ENCODE measurements around the gene PNPLA3. TPM values are rescaled to one million over a fixed set of nuclear protein-coding genes. Genes with fewer than 3 reads are reported as not detected.

The PNPLA3 gene
- total RNA-seq, 2 donors from 2014 or later, result 48.1 to 52.6 TPM

- Histone ChIP-seq H3K36me3 (ENCODE audit: control insufficient read depth, insufficient read depth, low read length) (peaks cover 44% of the 10 kb centered on the region), H3K4me3 (ENCODE audit: low read length) (no peak overlapping the region), H3K27me3 (ENCODE audit: control insufficient read depth, insufficient read depth, low read length, poor library complexity, severe bottlenecking) (no peaks in the 10 kb centered on the region), H3K9ac (ENCODE audit: extremely low read depth, low read length, poor library complexity, severe bottlenecking) (no peak overlapping the region), H3K27ac (ENCODE audit: low read depth, low read length) (no peak overlapping the region), H3K9me3 (ENCODE audit: control insufficient read depth, low read length) (no peaks in the 10 kb centered on the region), H3K4me1 (ENCODE audit: control insufficient read depth, insufficient read depth, low read length) (no peaks in the 10 kb centered on the region)
- Mint-ChIP-seq H3K27me3 (ENCODE audit: insufficient read depth) (no peaks in the 10 kb centered on the region), H3K36me3 (ENCODE audit: low read depth) (peaks cover 53% of the 10 kb centered on the region), H3K9me3 (no peaks in the 10 kb centered on the region), H3K4me1 (peaks cover 6% of the 10 kb centered on the region), H3K27ac (no peak overlapping the region), H3K4me3 (no peak overlapping the region)
- WGBS, 2 experiments (ENCODE audit: insufficient coverage in 1 of 2, insufficient read length in 1 of 2), result 95 to 98% methylated on average over 8 to 10 of the region's 12 CpGs
- no peak for TF ChIP-seq CTCF (conservative IDR thresholded peaks at IDR 0.05)
- no peak for DNase-seq
Measured at GRCh38 chr22:43948836-43949406, 25.3 kb downstream of the PNPLA3 start.

- Histone ChIP-seq H3K9me3 (ENCODE audit: control insufficient read depth, low read length) (no peaks in the 10 kb centered on the region), H3K4me3 (ENCODE audit: low read length) (no peak overlapping the region), H3K27me3 (ENCODE audit: control insufficient read depth, insufficient read depth, low read length, poor library complexity, severe bottlenecking) (no peaks in the 10 kb centered on the region), H3K9ac (ENCODE audit: extremely low read depth, low read length, poor library complexity, severe bottlenecking) (no peak overlapping the region), H3K27ac (ENCODE audit: low read depth, low read length) (peak overlapping the region; percentile 53), H3K4me1 (ENCODE audit: control insufficient read depth, insufficient read depth, low read length) (no peaks in the 10 kb centered on the region), H3K36me3 (ENCODE audit: control insufficient read depth, insufficient read depth, low read length) (peaks cover 20% of the 10 kb centered on the region)
- no peaks in the 10 kb centered on the region for H3K9me3 Mint-ChIP-seq
- H3K27me3 Mint-ChIP-seq (ENCODE audit: insufficient read depth), result no peaks in the 10 kb centered on the region
- H3K4me1 Mint-ChIP-seq, result peaks cover 19% of the 10 kb centered on the region
- H3K27ac Mint-ChIP-seq, result no peak overlapping the region
- H3K4me3 Mint-ChIP-seq, result no peak overlapping the region
- no peak for TF ChIP-seq CTCF (conservative IDR thresholded peaks at IDR 0.05)
- WGBS, 2 experiments (ENCODE audit: insufficient coverage in 1 of 2, insufficient read length in 1 of 2), result 93 to 96% methylated on average over 3 to 5 of the region's 5 CpGs
- H3K36me3 Mint-ChIP-seq (ENCODE audit: low read depth), result peaks cover 30% of the 10 kb centered on the region
- DNase-seq, result no peak
Measured at GRCh38 chr22:43951391-43951790, 27.8 kb downstream of the PNPLA3 start.

GRCh38 chr22:43951966-43952365, 28.4 kb downstream of the PNPLA3 start:
- peak; percentile 67 for DNase-seq
- no peak overlapping the region for H3K9ac ChIP-seq (ENCODE audit: extremely low read depth, low read length, poor library complexity, severe bottlenecking)
- Mint-ChIP-seq H3K27me3 (ENCODE audit: insufficient read depth) (no peaks in the 10 kb centered on the region), H3K36me3 (ENCODE audit: low read depth) (peaks cover 24% of the 10 kb centered on the region), H3K9me3 (no peaks in the 10 kb centered on the region), H3K4me3 (no peak overlapping the region), H3K4me1 (peaks cover 25% of the 10 kb centered on the region), H3K27ac (no peak overlapping the region)
- H3K9me3 ChIP-seq (ENCODE audit: control insufficient read depth, low read length), result no peaks in the 10 kb centered on the region
- no peaks in the 10 kb centered on the region for H3K27me3 ChIP-seq (ENCODE audit: control insufficient read depth, insufficient read depth, low read length, poor library complexity, severe bottlenecking)
- no peak overlapping the region for H3K27ac ChIP-seq (ENCODE audit: low read depth, low read length)
- no peaks in the 10 kb centered on the region for H3K4me1 ChIP-seq (ENCODE audit: control insufficient read depth, insufficient read depth, low read length)
- H3K4me3 ChIP-seq (ENCODE audit: low read length), result no peak overlapping the region
- TF ChIP-seq CTCF (conservative IDR thresholded peaks at IDR 0.05), result no peak
- peaks cover 14% of the 10 kb centered on the region for H3K36me3 ChIP-seq (ENCODE audit: control insufficient read depth, insufficient read depth, low read length)
- 61 to 63% methylated on average over 5 to 7 of the region's 7 CpGs for WGBS, 2 experiments (ENCODE audit: insufficient coverage in 1 of 2, insufficient read length in 1 of 2)
